ENCODE data around the gene IP6K1. TPM values are rescaled to one million over a fixed set of nuclear protein-coding genes. Genes with fewer than 3 reads are reported as not detected.

Gene IP6K1
- total and polyA plus RNA-seq, 4 donors = 9.4 to 40.2 (median 28.0) TPM

GRCh38 chr3:49799105-49799504 lies 12.8 kb upstream of the IP6K1 start:
- H3K27me3 ChIP-seq (ENCODE audit: control insufficient read depth in 1 of 2, insufficient read depth in 2 of 2, low read length in 1 of 2) = no peaks in the 10 kb centered on the region
- H3K36me3 ChIP-seq (ENCODE audit: control insufficient read depth in 1 of 2, insufficient read depth in 2 of 2, low read length in 1 of 2) = no peaks in the 10 kb centered on the region
- ATAC-seq (ENCODE audit: low FRiP score) (no peak), DNase-seq (no peak)
- no peak overlapping the region for H3K4me3 ChIP-seq (ENCODE audit: low read length in 2 of 2)
- no peaks in the 10 kb centered on the region for H3K9me3 ChIP-seq (ENCODE audit: control insufficient read depth, low read length)
- H3K4me1 ChIP-seq (ENCODE audit: control insufficient read depth in 1 of 2, insufficient read depth in 2 of 2, low read length in 2 of 2) = no peaks in the 10 kb centered on the region
- H3K27ac ChIP-seq (ENCODE audit: low read depth in 1 of 2, low read length in 2 of 2) = no peak overlapping the region
- intact Hi-C loops (cut with DNase I) = no loop called here
- WGBS, 2 donors = 73 to 88% methylated on average over 1 of the region's 1 CpG

- no peak for DNase-seq
- intact Hi-C loops (cut with DNase I) = no loop called here
- Histone ChIP-seq H3K4me3 (ENCODE audit: low read length in 2 of 2) (no peak overlapping the region), H3K36me3 (ENCODE audit: control insufficient read depth in 1 of 2, insufficient read depth in 2 of 2, low read length in 1 of 2) (no peaks in the 10 kb centered on the region), H3K27ac (ENCODE audit: low read depth in 1 of 2, low read length in 2 of 2) (no peak overlapping the region), H3K4me1 (ENCODE audit: control insufficient read depth in 1 of 2, insufficient read depth in 2 of 2, low read length in 2 of 2) (no peaks in the 10 kb centered on the region), H3K9me3 (ENCODE audit: control insufficient read depth, low read length) (no peaks in the 10 kb centered on the region), H3K27me3 (ENCODE audit: control insufficient read depth in 1 of 2, insufficient read depth in 2 of 2, low read length in 1 of 2) (no peaks in the 10 kb centered on the region)
- WGBS, 2 donors = 87 to 89% methylated on average over 24 of the region's 24 CpGs
- no peak for ATAC-seq (ENCODE audit: low FRiP score)
These were observed 8.9 kb upstream of the IP6K1 start for GRCh38 chr3:49794926-49795905.

- WGBS, 2 donors = 82 to 96% methylated on average over 4 of the region's 4 CpGs
- H3K27ac ChIP-seq (ENCODE audit: low read depth in 1 of 2, low read length in 2 of 2) = no peak overlapping the region
- no peaks in the 10 kb centered on the region for H3K4me1 ChIP-seq (ENCODE audit: control insufficient read depth in 1 of 2, insufficient read depth in 2 of 2, low read length in 2 of 2)
- H3K4me3 ChIP-seq (ENCODE audit: low read length in 2 of 2) = no peak overlapping the region
- H3K36me3 ChIP-seq (ENCODE audit: control insufficient read depth in 1 of 2, insufficient read depth in 2 of 2, low read length in 1 of 2) = no peaks in the 10 kb centered on the region
- intact Hi-C loops (cut with DNase I) = no loop called here
- ATAC-seq (ENCODE audit: low FRiP score) (no peak), DNase-seq (no peak)
- no peaks in the 10 kb centered on the region for H3K9me3 ChIP-seq (ENCODE audit: control insufficient read depth, low read length)
- no peaks in the 10 kb centered on the region for H3K27me3 ChIP-seq (ENCODE audit: control insufficient read depth in 1 of 2, insufficient read depth in 2 of 2, low read length in 1 of 2)
These were observed 8.1 kb upstream of the IP6K1 start for GRCh38 chr3:49794431-49794830.

- no peaks in the 10 kb centered on the region for H3K9me3 ChIP-seq (ENCODE audit: control insufficient read depth, low read length)
- intact Hi-C loops (cut with DNase I) = no loop called here
- H3K4me1 ChIP-seq (ENCODE audit: control insufficient read depth in 1 of 2, insufficient read depth in 2 of 2, low read length in 2 of 2) = no peaks in the 10 kb centered on the region
- H3K36me3 ChIP-seq (ENCODE audit: control insufficient read depth in 1 of 2, insufficient read depth in 2 of 2, low read length in 1 of 2) = no peaks in the 10 kb centered on the region
- no peak overlapping the region for H3K4me3 ChIP-seq (ENCODE audit: low read length in 2 of 2)
- WGBS, 2 donors = 93% methylated on average over 13 of the region's 13 CpGs
- ATAC-seq (ENCODE audit: low FRiP score) (no peak), DNase-seq (peak in 1 of 2 donors; percentile 69)
- H3K27ac ChIP-seq (ENCODE audit: low read depth in 1 of 2, low read length in 2 of 2) = no peak overlapping the region
- no peaks in the 10 kb centered on the region for H3K27me3 ChIP-seq (ENCODE audit: control insufficient read depth in 1 of 2, insufficient read depth in 2 of 2, low read length in 1 of 2)
These were observed 7.2 kb upstream of the IP6K1 start for GRCh38 chr3:49793486-49794085.

GRCh38 chr3:49792371-49793150 lies 6.2 kb upstream of the IP6K1 start:
- peak; percentile 15 for ATAC-seq (ENCODE audit: low FRiP score)
- Histone ChIP-seq H3K4me3 (ENCODE audit: low read length in 2 of 2) (no peak overlapping the region), H3K36me3 (ENCODE audit: control insufficient read depth in 1 of 2, insufficient read depth in 2 of 2, low read length in 1 of 2) (no peaks in the 10 kb centered on the region), H3K27me3 (ENCODE audit: control insufficient read depth in 1 of 2, insufficient read depth in 2 of 2, low read length in 1 of 2) (no peaks in the 10 kb centered on the region), H3K9me3 (ENCODE audit: control insufficient read depth, low read length) (no peaks in the 10 kb centered on the region), H3K4me1 (ENCODE audit: control insufficient read depth in 1 of 2, insufficient read depth in 2 of 2, low read length in 2 of 2) (no peaks in the 10 kb centered on the region), H3K27ac (ENCODE audit: low read depth in 1 of 2, low read length in 2 of 2) (no peak overlapping the region)
- DNase-seq = peak in 1 of 2 donors; percentile 25
- 91 to 94% methylated on average over 10 of the region's 10 CpGs for WGBS, 2 donors
- intact Hi-C loops (cut with DNase I) = no loop called here

- no peak overlapping the region for H3K27ac ChIP-seq (ENCODE audit: low read depth in 1 of 2, low read length in 2 of 2)
- no peak for ATAC-seq (ENCODE audit: low FRiP score)
- DNase-seq = peak in 1 of 2 donors; percentile 6
- H3K36me3 ChIP-seq (ENCODE audit: control insufficient read depth in 1 of 2, insufficient read depth in 2 of 2, low read length in 1 of 2) = no peaks in the 10 kb centered on the region
- 86 to 90% methylated on average over 4 of the region's 4 CpGs for WGBS, 2 donors
- H3K4me3 ChIP-seq (ENCODE audit: low read length in 2 of 2) = no peak overlapping the region
- H3K27me3 ChIP-seq (ENCODE audit: control insufficient read depth in 1 of 2, insufficient read depth in 2 of 2, low read length in 1 of 2) = no peaks in the 10 kb centered on the region
- H3K4me1 ChIP-seq (ENCODE audit: control insufficient read depth in 1 of 2, insufficient read depth in 2 of 2, low read length in 2 of 2) = no peaks in the 10 kb centered on the region
- intact Hi-C loops (cut with DNase I) = no loop called here
- no peaks in the 10 kb centered on the region for H3K9me3 ChIP-seq (ENCODE audit: control insufficient read depth, low read length)
These were observed 5.2 kb upstream of the IP6K1 start for GRCh38 chr3:49791571-49791970.

GRCh38 chr3:49790626-49791411 lies 4.5 kb upstream of the IP6K1 start:
- no peak for ATAC-seq (ENCODE audit: low FRiP score)
- Histone ChIP-seq H3K36me3 (ENCODE audit: control insufficient read depth in 1 of 2, insufficient read depth in 2 of 2, low read length in 1 of 2) (no peaks in the 10 kb centered on the region), H3K27me3 (ENCODE audit: control insufficient read depth in 1 of 2, insufficient read depth in 2 of 2, low read length in 1 of 2) (no peaks in the 10 kb centered on the region), H3K9me3 (ENCODE audit: control insufficient read depth, low read length) (no peaks in the 10 kb centered on the region), H3K4me1 (ENCODE audit: control insufficient read depth in 1 of 2, insufficient read depth in 2 of 2, low read length in 2 of 2) (no peaks in the 10 kb centered on the region), H3K4me3 (ENCODE audit: low read length in 2 of 2) (no peak overlapping the region), H3K27ac (ENCODE audit: low read depth in 1 of 2, low read length in 2 of 2) (no peak overlapping the region)
- DNase-seq = peak in 1 of 2 donors; percentile 19
- intact Hi-C loops (cut with DNase I) = no loop called here
- WGBS, 2 donors = 68 to 70% methylated on average over 9 of the region's 9 CpGs

- H3K4me1 ChIP-seq (ENCODE audit: control insufficient read depth in 1 of 2, insufficient read depth in 2 of 2, low read length in 2 of 2) = no peaks in the 10 kb centered on the region
- WGBS, 2 donors = 93 to 94% methylated on average over 2 of the region's 2 CpGs
- intact Hi-C loops (cut with DNase I) = loop anchor here in 1 of 2 donors (10.0 kb wide), 1 partner anchor 63 kb away; the partner anchor contains the start of gene GMPPB
- H3K4me3 ChIP-seq (ENCODE audit: low read length in 2 of 2) = no peak overlapping the region
- DNase-seq = peak in 1 of 2 donors; percentile 31
- H3K27ac ChIP-seq (ENCODE audit: low read depth in 1 of 2, low read length in 2 of 2) = no peak overlapping the region
- H3K36me3 ChIP-seq (ENCODE audit: control insufficient read depth in 1 of 2, insufficient read depth in 2 of 2, low read length in 1 of 2) = no peaks in the 10 kb centered on the region
- no peaks in the 10 kb centered on the region for H3K9me3 ChIP-seq (ENCODE audit: control insufficient read depth, low read length)
- no peak for ATAC-seq (ENCODE audit: low FRiP score)
- no peaks in the 10 kb centered on the region for H3K27me3 ChIP-seq (ENCODE audit: control insufficient read depth in 1 of 2, insufficient read depth in 2 of 2, low read length in 1 of 2)
These were observed 1.7 kb upstream of the IP6K1 start for GRCh38 chr3:49788056-49788455.

All from aorta (tissue), 5 donors.